ENCODE measurements around the gene FAM120A.
"Not testable (repeated sequence)": the region's sequence is repeated elsewhere in the genome, so short reads cannot be mapped to it uniquely, and the experiment has no call there.

The FAM120A gene

GRCh38 chr9:93431539-93432105 lies 19.9 kb upstream of the FAM120A start:
- Histone ChIP-seq H3K36me3 (ENCODE audit: insufficient read depth, low read depth, low read length) (no peaks in the 10 kb centered on the region), H3K4me3 (ENCODE audit: low read length) (no peak overlapping the region), H3K27ac (ENCODE audit: low read length) (no peak overlapping the region), H3K9ac (ENCODE audit: low read depth, low read length) (no peak overlapping the region), H3K27me3 (ENCODE audit: insufficient read depth, low read length) (no peaks in the 10 kb centered on the region), H3K4me1 (ENCODE audit: insufficient read depth, low read length) (no peaks in the 10 kb centered on the region), H3K9me3 (ENCODE audit: insufficient read depth, low read depth, low read length) (no peaks in the 10 kb centered on the region)

- Histone ChIP-seq H3K27ac (ENCODE audit: low read length) (no peak overlapping the region), H3K36me3 (ENCODE audit: insufficient read depth, low read depth, low read length) (no peaks in the 10 kb centered on the region), H3K4me3 (ENCODE audit: low read length) (no peak overlapping the region), H3K27me3 (ENCODE audit: insufficient read depth, low read length) (no peaks in the 10 kb centered on the region), H3K4me1 (ENCODE audit: insufficient read depth, low read length) (no peaks in the 10 kb centered on the region), H3K9me3 (ENCODE audit: insufficient read depth, low read depth, low read length) (no peaks in the 10 kb centered on the region), H3K9ac (ENCODE audit: low read depth, low read length) (no peak overlapping the region)
Measured at GRCh38 chr9:93432964-93433363, 18.5 kb upstream of the FAM120A start.

GRCh38 chr9:93434056-93434455 lies 17.4 kb upstream of the FAM120A start:
- Histone ChIP-seq H3K4me1 (ENCODE audit: insufficient read depth, low read length) (no peaks in the 10 kb centered on the region), H3K4me3 (ENCODE audit: low read length) (no peak overlapping the region), H3K27me3 (ENCODE audit: insufficient read depth, low read length) (no peaks in the 10 kb centered on the region), H3K9ac (ENCODE audit: low read depth, low read length) (no peak overlapping the region), H3K27ac (ENCODE audit: low read length) (no peak overlapping the region), H3K36me3 (ENCODE audit: insufficient read depth, low read depth, low read length) (no peaks in the 10 kb centered on the region), H3K9me3 (ENCODE audit: insufficient read depth, low read depth, low read length) (no peaks in the 10 kb centered on the region)

- Histone ChIP-seq H3K9ac (ENCODE audit: low read depth, low read length) (no peak overlapping the region), H3K36me3 (ENCODE audit: insufficient read depth, low read depth, low read length) (no peaks in the 10 kb centered on the region), H3K4me1 (ENCODE audit: insufficient read depth, low read length) (no peaks in the 10 kb centered on the region), H3K27ac (ENCODE audit: low read length) (no peak overlapping the region), H3K4me3 (ENCODE audit: low read length) (no peak overlapping the region), H3K27me3 (ENCODE audit: insufficient read depth, low read length) (no peaks in the 10 kb centered on the region), H3K9me3 (ENCODE audit: insufficient read depth, low read depth, low read length) (no peaks in the 10 kb centered on the region)
Measured at GRCh38 chr9:93435386-93435785, 16.1 kb upstream of the FAM120A start.

GRCh38 chr9:93436218-93436617 lies 15.3 kb upstream of the FAM120A start:
- Histone ChIP-seq H3K9ac (ENCODE audit: low read depth, low read length) (no peak overlapping the region), H3K4me1 (ENCODE audit: insufficient read depth, low read length) (no peaks in the 10 kb centered on the region), H3K27me3 (ENCODE audit: insufficient read depth, low read length) (no peaks in the 10 kb centered on the region), H3K27ac (ENCODE audit: low read length) (no peak overlapping the region), H3K4me3 (ENCODE audit: low read length) (no peak overlapping the region), H3K36me3 (ENCODE audit: insufficient read depth, low read depth, low read length) (no peaks in the 10 kb centered on the region), H3K9me3 (ENCODE audit: insufficient read depth, low read depth, low read length) (no peaks in the 10 kb centered on the region)

- H3K27ac ChIP-seq (ENCODE audit: low read length), result no peak overlapping the region
- H3K27me3 ChIP-seq (ENCODE audit: insufficient read depth, low read length), result no peaks in the 10 kb centered on the region
- no peaks in the 10 kb centered on the region for H3K4me1 ChIP-seq (ENCODE audit: insufficient read depth, low read length)
- H3K9me3 ChIP-seq (ENCODE audit: insufficient read depth, low read depth, low read length), result no peaks in the 10 kb centered on the region
- no peak overlapping the region for H3K9ac ChIP-seq (ENCODE audit: low read depth, low read length)
- no peaks in the 10 kb centered on the region for H3K36me3 ChIP-seq (ENCODE audit: insufficient read depth, low read depth, low read length)
- no peak overlapping the region for H3K4me3 ChIP-seq (ENCODE audit: low read length)
Measured at GRCh38 chr9:93436655-93437407, 14.7 kb upstream of the FAM120A start.

GRCh38 chr9:93437996-93438395 lies 13.5 kb upstream of the FAM120A start:
- H3K9me3 ChIP-seq (ENCODE audit: insufficient read depth, low read depth, low read length), result no peaks in the 10 kb centered on the region
- no peaks in the 10 kb centered on the region for H3K4me1 ChIP-seq (ENCODE audit: insufficient read depth, low read length)
- H3K9ac ChIP-seq (ENCODE audit: low read depth, low read length), result no peak overlapping the region
- no peak overlapping the region for H3K27ac ChIP-seq (ENCODE audit: low read length)
- no peak overlapping the region for H3K4me3 ChIP-seq (ENCODE audit: low read length)
- no peaks in the 10 kb centered on the region for H3K27me3 ChIP-seq (ENCODE audit: insufficient read depth, low read length)
- H3K36me3 ChIP-seq (ENCODE audit: insufficient read depth, low read depth, low read length), result no peaks in the 10 kb centered on the region

- H3K4me1 ChIP-seq (ENCODE audit: insufficient read depth, low read length); H3K4me3 ChIP-seq (ENCODE audit: low read length); H3K9me3 ChIP-seq (ENCODE audit: insufficient read depth, low read depth, low read length); H3K27ac ChIP-seq (ENCODE audit: low read length); H3K9ac ChIP-seq (ENCODE audit: low read depth, low read length); H3K27me3 ChIP-seq (ENCODE audit: insufficient read depth, low read length); H3K36me3 ChIP-seq (ENCODE audit: insufficient read depth, low read depth, low read length): not testable (repeated sequence)
Measured at GRCh38 chr9:93439301-93439700, 12.2 kb upstream of the FAM120A start.

- H3K9me3 ChIP-seq (ENCODE audit: insufficient read depth, low read depth, low read length), result no peaks in the 10 kb centered on the region
- H3K27ac ChIP-seq (ENCODE audit: low read length), result no peak overlapping the region
- H3K9ac ChIP-seq (ENCODE audit: low read depth, low read length), result no peak overlapping the region
- H3K4me3 ChIP-seq (ENCODE audit: low read length), result no peak overlapping the region
- H3K4me1 ChIP-seq (ENCODE audit: insufficient read depth, low read length), result no peaks in the 10 kb centered on the region
- no peaks in the 10 kb centered on the region for H3K27me3 ChIP-seq (ENCODE audit: insufficient read depth, low read length)
- peaks cover 5% of the 10 kb centered on the region for H3K36me3 ChIP-seq (ENCODE audit: insufficient read depth, low read depth, low read length)
Measured at GRCh38 chr9:93440896-93441580, 10.4 kb upstream of the FAM120A start.

- Histone ChIP-seq H3K36me3 (ENCODE audit: insufficient read depth, low read depth, low read length) (peaks cover 38% of the 10 kb centered on the region), H3K27ac (ENCODE audit: low read length) (no peak overlapping the region), H3K4me1 (ENCODE audit: insufficient read depth, low read length) (0 out of 2 replicates have a peak, but pooled peaks cover 2% of the 10 kb centered on the region), H3K9ac (ENCODE audit: low read depth, low read length) (no peak overlapping the region), H3K9me3 (ENCODE audit: insufficient read depth, low read depth, low read length) (no peaks in the 10 kb centered on the region), H3K27me3 (ENCODE audit: insufficient read depth, low read length) (no peaks in the 10 kb centered on the region), H3K4me3 (ENCODE audit: low read length) (no peak overlapping the region)
Measured at GRCh38 chr9:93446073-93446472, 5.4 kb upstream of the FAM120A start.

- Histone ChIP-seq H3K9me3 (ENCODE audit: insufficient read depth, low read depth, low read length) (no peaks in the 10 kb centered on the region), H3K27ac (ENCODE audit: low read length) (no peak overlapping the region), H3K4me1 (ENCODE audit: insufficient read depth, low read length) (0 out of 2 replicates have a peak, but pooled peaks cover 2% of the 10 kb centered on the region), H3K9ac (ENCODE audit: low read depth, low read length) (no peak overlapping the region), H3K27me3 (ENCODE audit: insufficient read depth, low read length) (no peaks in the 10 kb centered on the region), H3K36me3 (ENCODE audit: insufficient read depth, low read depth, low read length) (peaks cover 38% of the 10 kb centered on the region), H3K4me3 (ENCODE audit: low read length) (no peak overlapping the region)
Measured at GRCh38 chr9:93447655-93448054, 3.8 kb upstream of the FAM120A start.
